ENCODE results near the gene POLR3A.
A peak's percentile ranks its signal among the peaks of the same experiment; 100 is the strongest.

Gene POLR3A

GRCh38 chr10:77977934-77978333, 51.4 kb downstream of the POLR3A start:
- DNase-seq (ENCODE audit: low read depth, low spot score) = no peak

GRCh38 chr10:77977016-77977415, 52.3 kb downstream of the POLR3A start:
- DNase-seq (ENCODE audit: low read depth, low spot score) = no peak

- DNase-seq (ENCODE audit: low read depth, low spot score) = no peak
Measured at GRCh38 chr10:77975086-77975666, 54.1 kb downstream of the POLR3A start.

GRCh38 chr10:77974396-77975074, 54.8 kb downstream of the POLR3A start:
- no peak for DNase-seq (ENCODE audit: low read depth, low spot score)

GRCh38 chr10:77973276-77973675, 56.0 kb downstream of the POLR3A start:
- DNase-seq (ENCODE audit: low read depth, low spot score) = no peak

- DNase-seq (ENCODE audit: low read depth, low spot score) = no peak
Measured at GRCh38 chr10:77972148-77972547, 57.2 kb downstream of the POLR3A start.

- DNase-seq (ENCODE audit: low read depth, low spot score) = no peak
Measured at GRCh38 chr10:77971804-77972144, 57.5 kb downstream of the POLR3A start.

GRCh38 chr10:77970869-77971803, 58.2 kb downstream of the POLR3A start:
- DNase-seq (ENCODE audit: low read depth, low spot score) = peak; percentile 60

GRCh38 chr10:77969114-77969513, 60.2 kb downstream of the POLR3A start:
- DNase-seq (ENCODE audit: low read depth, low spot score) = no peak

- no peak for DNase-seq (ENCODE audit: low read depth, low spot score)
Measured at GRCh38 chr10:77967611-77968022, 61.7 kb downstream of the POLR3A start.

- no peak for DNase-seq (ENCODE audit: low read depth, low spot score)
Measured at GRCh38 chr10:77965294-77965693, 64.0 kb downstream of the POLR3A start.

GRCh38 chr10:77964811-77965210, 64.5 kb downstream of the POLR3A start:
- DNase-seq (ENCODE audit: low read depth, low spot score) = no peak

- DNase-seq (ENCODE audit: low read depth, low spot score) = no peak
Measured at GRCh38 chr10:77963901-77964300, 65.4 kb downstream of the POLR3A start.

- DNase-seq (ENCODE audit: low read depth, low spot score) = no peak
Measured at GRCh38 chr10:77962350-77963146, 66.8 kb downstream of the POLR3A start.

- no peak for DNase-seq (ENCODE audit: low read depth, low spot score)
Measured at GRCh38 chr10:77961668-77962067, 67.6 kb downstream of the POLR3A start.

GRCh38 chr10:77960829-77961329, 68.4 kb downstream of the POLR3A start:
- DNase-seq (ENCODE audit: low read depth, low spot score) = no peak

- no peak for DNase-seq (ENCODE audit: low read depth, low spot score)
Measured at GRCh38 chr10:77959887-77960455, 69.3 kb downstream of the POLR3A start.

- no peak for DNase-seq (ENCODE audit: low read depth, low spot score)
Measured at GRCh38 chr10:77959384-77959783, 69.9 kb downstream of the POLR3A start.

- no peak for DNase-seq (ENCODE audit: low read depth, low spot score)
Measured at GRCh38 chr10:77955136-77955535, 74.2 kb downstream of the POLR3A start.

- no peak for DNase-seq (ENCODE audit: low read depth, low spot score)
Measured at GRCh38 chr10:77949167-77949566, 80.1 kb downstream of the POLR3A start.

GRCh38 chr10:77946084-77946483, 83.2 kb downstream of the POLR3A start:
- DNase-seq (ENCODE audit: low read depth, low spot score) = no peak
